GM21515 (cell line): ENCODE data around the gene YBEY.
"Not testable (repeated sequence)": the region's sequence is repeated elsewhere in the genome, so short reads cannot be mapped to it uniquely, and the experiment has no call there.

Source experiments
- ATAC-seq: cut with Tn5 transposase; IDR thresholded peaks from one replicate; pipeline ENCODE4 v1.9.1; 2021; ENCODE audit not compliant: unreplicated experiment

The YBEY gene

DNA sequence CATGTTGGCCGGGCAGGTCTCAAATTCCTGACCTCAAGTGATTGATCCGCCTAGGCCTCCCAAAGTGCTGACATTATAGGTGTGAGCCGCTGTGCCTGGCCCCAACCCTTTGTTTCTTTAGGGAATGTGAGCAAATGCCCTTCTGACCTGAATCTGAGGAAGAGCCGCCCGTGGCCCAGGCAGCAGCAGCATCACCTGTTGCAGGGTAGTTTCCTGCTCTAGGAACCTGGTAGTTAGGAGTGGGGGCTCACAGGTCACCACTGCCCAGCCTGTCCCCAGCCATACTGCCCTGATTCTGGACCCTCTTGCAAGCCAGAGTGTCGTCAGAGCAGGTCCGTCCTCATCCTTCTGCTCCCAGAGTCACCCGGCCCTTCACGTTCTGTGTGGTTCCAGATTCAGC is 13.0 kb downstream of the YBEY start:
- no peak for ATAC-seq

DNA sequence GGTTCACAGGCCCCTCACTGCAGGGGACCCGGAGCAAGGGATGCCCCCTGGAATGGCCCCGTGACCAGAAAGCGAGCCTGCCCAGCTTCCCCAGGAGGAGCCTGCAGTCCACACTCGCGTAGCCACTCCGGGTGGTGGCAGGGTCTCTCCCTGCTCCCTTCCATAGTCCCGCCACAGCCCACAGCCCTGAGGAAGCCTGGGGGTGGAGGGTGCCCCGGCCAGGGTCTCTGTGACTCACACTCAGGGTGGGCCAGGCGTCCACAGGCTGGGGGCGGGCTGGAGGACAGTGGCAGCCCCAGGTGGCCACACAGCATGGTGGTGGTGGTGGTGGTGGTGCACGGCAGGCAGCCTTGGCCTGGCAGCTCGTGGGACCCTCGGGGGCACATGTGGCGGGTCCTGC is 15.6 kb downstream of the YBEY start:
- no peak for ATAC-seq

GRCh38 chr21:46304437-46304836 is 18.3 kb downstream of the YBEY start:
- ATAC-seq: no peak

DNA sequence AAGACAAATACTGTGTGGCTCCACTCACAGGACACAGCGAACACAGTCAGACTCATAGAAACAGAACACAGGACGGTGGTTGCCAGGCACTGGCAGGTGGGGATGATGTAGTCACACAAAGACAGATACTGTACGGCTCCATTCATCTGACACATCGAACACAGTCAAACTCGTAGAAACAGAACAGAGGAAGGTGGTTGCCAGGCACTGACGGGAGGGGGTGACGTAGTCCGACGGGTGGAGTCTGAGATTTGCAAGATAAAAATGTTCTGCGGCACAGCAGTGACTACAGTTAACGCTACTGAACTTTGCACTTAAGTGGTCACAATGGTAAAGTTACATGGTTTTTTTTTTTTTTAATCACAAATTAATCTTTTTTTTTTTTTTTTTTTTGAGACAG is 18.8 kb downstream of the YBEY start:
- no peak for ATAC-seq

DNA sequence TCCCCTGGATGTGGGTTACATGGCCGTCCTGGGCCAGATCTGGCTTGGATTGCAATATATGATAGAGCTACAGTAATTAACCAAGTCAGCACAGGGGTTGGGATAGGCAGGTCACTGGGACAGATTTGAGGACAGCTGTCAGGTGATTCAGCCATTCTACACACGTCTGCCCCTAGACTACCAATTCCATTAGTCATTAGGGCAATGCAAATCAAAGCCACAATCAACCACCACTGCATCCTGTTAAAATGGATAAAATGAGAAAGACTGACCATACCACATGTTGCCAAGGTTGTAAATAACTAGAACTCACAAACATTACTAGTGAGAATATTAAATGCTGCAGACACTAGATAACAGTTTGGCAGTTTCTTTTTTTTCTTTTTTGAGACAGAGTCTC is 21.5 kb downstream of the YBEY start:
- no peak for ATAC-seq

- ATAC-seq: no peak
These were observed 22.3 kb downstream of the YBEY start for GRCh38 chr21:46308431-46308830.

DNA sequence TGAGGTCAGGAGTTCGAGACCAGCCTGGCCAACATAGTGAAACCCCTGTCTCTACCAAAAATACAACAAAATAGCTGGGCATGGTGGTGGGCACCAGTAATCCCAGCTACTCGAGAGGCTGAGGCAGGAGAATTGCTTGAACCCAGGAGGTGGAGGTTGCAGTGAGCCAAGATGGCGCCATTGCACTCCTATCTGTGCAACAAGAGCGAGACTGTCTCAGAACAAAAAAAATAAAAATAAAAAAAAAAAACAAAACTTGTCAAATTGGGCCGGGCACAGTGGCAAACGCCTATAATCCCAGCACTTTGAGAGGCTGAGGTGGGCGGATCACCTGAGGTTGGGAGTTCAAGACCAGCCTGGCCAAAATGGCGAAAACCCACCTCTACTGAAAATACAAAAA is 24.1 kb downstream of the YBEY start:
- not testable (repeated sequence) for ATAC-seq

GRCh38 chr21:46311568-46311967 is 25.4 kb downstream of the YBEY start:
- no peak for ATAC-seq

DNA sequence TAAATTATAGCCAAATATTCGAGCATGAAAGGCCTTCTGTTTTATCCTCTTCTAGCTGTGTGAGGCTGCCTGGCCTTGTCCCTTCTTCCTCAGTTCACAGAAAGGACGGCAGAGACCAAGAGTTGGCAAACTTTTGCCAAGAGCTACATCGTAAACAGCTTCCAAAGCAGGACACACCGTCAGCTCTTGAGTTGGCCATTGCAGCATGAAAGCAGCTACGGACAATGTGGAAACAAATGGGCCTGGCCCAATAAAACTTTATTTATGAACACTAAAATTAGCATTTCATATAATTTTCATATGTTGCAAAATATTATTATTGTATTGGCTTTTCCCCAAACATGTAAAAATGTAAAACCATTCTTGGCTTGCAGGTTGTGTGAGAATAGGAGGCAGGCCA is 26.8 kb downstream of the YBEY start:
- ATAC-seq: no peak

GRCh38 chr21:46314441-46315020 is 28.4 kb downstream of the YBEY start:
- ATAC-seq: no peak

- no peak for ATAC-seq
These were observed 30.7 kb downstream of the YBEY start for GRCh38 chr21:46316708-46317324.

DNA sequence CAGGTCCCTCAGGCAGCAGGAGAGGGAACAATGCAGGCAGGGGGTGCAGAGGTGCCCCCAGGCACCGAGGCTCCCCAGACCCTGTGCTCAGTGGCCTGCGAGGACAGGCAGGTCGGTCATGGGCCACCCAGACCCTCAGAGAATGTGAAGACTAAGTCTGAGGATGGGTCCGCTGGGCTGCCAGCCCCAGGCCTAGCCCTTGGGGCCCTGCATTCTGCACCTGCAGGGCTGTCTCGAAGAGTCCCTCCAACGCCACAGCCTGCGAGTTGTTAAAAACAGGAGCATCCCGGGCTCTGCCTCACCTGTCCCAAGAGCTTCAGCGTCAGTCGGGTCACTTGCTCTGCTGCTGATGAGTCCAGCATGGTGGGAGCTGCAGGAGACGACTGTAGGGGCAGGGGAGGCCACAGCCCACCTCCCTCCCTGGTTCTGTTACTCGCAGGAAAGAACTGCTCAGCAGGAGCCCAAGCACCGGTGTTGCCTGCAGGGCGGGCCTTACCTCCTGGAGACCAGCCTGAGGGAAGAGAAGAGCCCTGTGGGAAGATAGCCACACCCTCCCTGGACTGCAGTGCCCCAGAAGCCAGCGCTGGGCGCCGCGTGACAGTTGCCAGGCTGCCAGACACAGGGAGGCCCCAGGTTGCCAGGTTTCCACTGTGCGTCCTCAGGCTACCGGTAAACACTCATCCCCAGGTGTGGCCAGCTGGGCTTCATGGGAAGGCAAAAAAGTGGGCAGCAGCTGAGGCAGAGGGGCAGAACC is 31.7 kb downstream of the YBEY start:
- ATAC-seq: no peak

GRCh38 chr21:46318464-46318845 is 32.3 kb downstream of the YBEY start:
- ATAC-seq: no peak

GRCh38 chr21:46319186-46319585 is 33.0 kb downstream of the YBEY start:
- no peak for ATAC-seq

- no peak for ATAC-seq
These were observed 34.2 kb downstream of the YBEY start for GRCh38 chr21:46320331-46320801.

DNA sequence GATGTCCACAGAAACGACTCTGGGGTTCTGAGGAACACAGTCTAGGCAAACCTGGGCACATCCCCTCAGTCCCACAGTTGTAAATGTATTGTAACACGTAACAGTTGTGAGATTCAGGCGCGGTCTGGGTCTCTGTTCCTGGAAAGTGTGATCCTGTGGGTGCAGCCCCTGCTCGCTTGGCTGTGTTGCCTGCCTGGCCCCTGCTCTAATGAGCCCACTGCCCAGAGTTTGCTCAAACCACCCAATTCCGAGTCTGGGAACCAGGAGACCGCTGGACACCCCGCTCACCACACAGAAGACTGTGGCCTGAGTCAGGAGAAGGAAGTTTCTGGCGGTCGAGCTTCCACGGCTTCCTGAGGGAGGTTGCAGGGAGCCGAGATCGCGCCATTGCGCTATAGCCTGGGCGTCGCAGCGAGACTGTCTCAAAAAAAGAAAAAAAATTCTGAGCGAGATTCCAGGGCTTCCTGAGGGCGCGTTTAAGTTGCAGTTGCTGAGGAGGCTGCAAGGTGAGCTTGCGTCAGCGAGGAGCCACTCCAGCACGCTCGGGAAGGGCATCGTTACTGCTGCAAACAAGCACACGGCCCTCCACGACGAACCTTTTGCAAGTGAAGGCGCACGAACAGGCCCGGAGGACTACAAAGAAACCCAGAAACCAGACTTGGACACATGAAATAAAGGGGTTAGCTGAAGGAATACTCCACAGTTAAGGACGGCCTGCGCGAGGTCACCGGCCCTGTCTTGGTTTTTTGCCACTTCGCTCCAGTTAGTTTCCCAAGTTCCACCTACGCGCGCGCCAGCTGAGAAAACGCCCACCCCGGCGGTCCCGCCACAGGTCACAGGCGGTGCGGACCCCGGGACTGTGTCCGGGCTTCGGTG is 36.4 kb downstream of the YBEY start:
- ATAC-seq: no peak

GRCh38 chr21:46323227-46323709 is 37.1 kb downstream of the YBEY start:
- peak; percentile 8 for ATAC-seq

DNA sequence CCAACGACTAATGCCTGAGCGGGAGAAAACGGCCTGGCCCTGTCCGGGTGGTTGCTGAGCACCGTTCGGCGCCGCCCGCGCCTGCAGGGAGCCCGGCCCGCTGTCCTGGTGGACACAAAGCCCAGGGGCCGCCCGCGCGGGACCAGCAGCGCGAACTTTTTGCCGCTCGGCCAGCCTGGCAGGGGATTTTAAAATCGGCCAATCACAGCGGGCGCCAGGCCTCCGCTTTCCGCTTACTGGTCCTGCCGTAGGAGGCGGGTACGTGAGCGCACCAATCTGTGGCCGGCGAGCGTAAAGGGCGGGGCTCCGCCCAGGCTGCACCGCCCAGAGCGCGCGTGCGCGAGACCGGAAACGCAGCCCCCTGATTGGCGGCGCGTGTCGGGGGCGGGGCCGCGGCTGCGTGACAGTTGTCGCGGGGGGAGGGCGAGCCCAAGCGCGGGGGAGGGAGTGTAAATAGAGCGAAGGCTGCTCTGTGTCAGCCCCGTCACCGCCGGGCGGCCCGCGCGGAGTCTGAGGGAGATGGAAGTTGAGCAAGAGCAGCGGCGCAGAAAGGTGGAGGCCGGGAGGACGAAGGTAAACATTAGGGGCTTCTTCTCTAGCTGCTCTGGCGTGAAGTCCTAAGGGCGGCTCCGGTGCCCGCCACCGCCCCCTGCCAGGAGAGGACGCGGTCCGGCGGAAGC is 37.7 kb downstream of the YBEY start, which contains the start of the genes C21orf58 and PCNT:
Gene C21orf58 (minus strand): TSS at position 161 of the 680 bp plus-strand sequence. CDS start 1,132 bp downstream, outside the sequence.
Gene PCNT (plus strand): TSS at position 447 of the 680 bp plus-strand sequence. CDS start 73 bp downstream, at position 520.
- peak; percentile 76 for ATAC-seq

DNA sequence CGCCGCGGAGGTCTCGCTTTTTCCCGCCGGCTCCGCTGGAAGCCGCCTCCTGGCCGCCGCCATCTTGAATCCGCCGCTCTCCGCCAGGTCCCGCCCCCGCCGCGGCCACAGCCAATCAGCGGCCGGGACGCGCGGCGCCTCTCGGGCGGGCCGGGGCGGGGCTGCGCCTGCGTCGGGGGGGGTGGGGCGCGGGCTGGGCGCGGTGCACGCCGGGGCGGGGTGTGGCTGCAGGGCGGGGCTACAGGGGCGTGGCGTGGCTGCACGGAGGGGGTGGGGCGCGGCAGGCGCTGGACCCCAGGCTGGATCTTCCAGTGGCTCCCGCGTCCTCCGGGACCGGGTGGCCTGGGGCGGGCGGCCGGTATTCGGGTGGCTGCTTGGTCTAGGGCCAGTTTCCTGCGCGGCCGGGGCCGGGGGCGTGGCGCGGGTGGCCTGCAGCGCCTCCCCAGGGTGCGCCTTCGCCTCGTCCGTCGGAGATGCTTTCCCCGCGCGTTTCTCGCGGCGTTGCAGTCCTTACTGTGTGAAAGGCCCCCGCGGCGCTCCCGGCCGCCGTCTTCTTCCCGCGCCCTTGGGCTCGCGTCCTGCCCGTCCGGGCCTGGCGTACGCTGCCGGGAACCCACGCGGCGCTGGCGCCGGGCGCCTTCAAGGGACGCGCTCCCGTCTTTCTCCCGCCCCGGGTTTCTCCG is 38.4 kb downstream of the YBEY start:
- ATAC-seq: peak; percentile 48
